GM12878 (cell line): ENCODE data around the gene MCF2L2. TPM values are rescaled to one million over a fixed set of nuclear protein-coding genes. Genes with fewer than 3 reads are reported as not detected.

Experiments used
- ATAC-seq: fragments of 200-7000 bp; cut with Tn5 transposase; 3 replicates; pipeline ENCODE4 v1.9.1; 2020; ENCODE audit warnings: mild to moderate bottlenecking, moderate library complexity
- BruUV-seq: library from RNA; stranded (reverse); fragments of 400-500 nt; replicated peaks from 2 replicates; lab custom pipeline; 2021; lab: Mats Ljungman, UMichigan
- CTCF ChIA-PET: fragments of 300-600 bp; sonication (Branson Sonifier 250); formaldehyde crosslinking; extraction: SDS; loops from one replicate; lab custom pipeline; 2021; ENCODE audit warnings: inconsistent platforms; lab: Yijun Ruan, JAX
- POLR2A ChIA-PET: fragments of 350-600 bp; formaldehyde crosslinking; extraction: SDS; loops from one replicate; lab custom pipeline; 2021; ENCODE audit warnings: inconsistent platforms; lab: Charles Lee
- RAD21 ChIA-PET: fragments of 300-600 bp; sonication (Branson Sonifier 250); formaldehyde crosslinking; loops from one replicate; lab custom pipeline; 2023; ENCODE audit warnings: antibody characterized with exemption; ENCODE audit not compliant: unreplicated experiment; lab: Charles Lee
- SMC1A ChIA-PET: fragments of 300-600 bp; sonication (Branson Sonifier 250); formaldehyde crosslinking; loops from one replicate; lab custom pipeline; 2023; ENCODE audit not compliant: unreplicated experiment, uncharacterized antibody; lab: Charles Lee
- DNase-seq: peaks from one replicate; pipeline ENCODE4 v3.0.0-alpha.2; 2011; ENCODE audit warnings: low read depth, low spot score
- FAIRE-seq: peaks from 3 replicates; lab custom pipeline; 2011; peaks lifted over from hg19 to GRCh38; lab: Jason Lieb, UNC
- H2AFZ ChIP-seq: 2 replicates; pipeline ENCODE4 v1.6.0; 2011; ENCODE audit warnings: low read depth, low read length, control low read depth; ENCODE audit not compliant: control insufficient read depth
- H3K27ac ChIP-seq: 2 replicates; pipeline ENCODE4 v1.5.1; 2011; ENCODE audit warnings: control low read depth; ENCODE audit not compliant: control insufficient read depth, insufficient read depth
- H3K27me3 ChIP-seq, 2 experiments: replicated peaks in 1 of 2; 2 replicates each; pipeline versions ENCODE4 v1.6.0 to v1.6.1; 2011; ENCODE audit warnings: low read length in 1 of 2; ENCODE audit not compliant: control insufficient read depth in 2 of 2, insufficient read depth in 2 of 2
- H3K36me3 ChIP-seq, 2 experiments: 2 replicates each; pipeline ENCODE4 v1.5.1; 2011; ENCODE audit warnings: low read length in 1 of 2; ENCODE audit not compliant: control insufficient read depth in 2 of 2, insufficient read depth in 2 of 2
- H3K4me1 ChIP-seq: 2 replicates; pipeline ENCODE4 v1.6.1; 2011; ENCODE audit warnings: mild to moderate bottlenecking, low read length, moderate library complexity, mixed read lengths; ENCODE audit not compliant: control insufficient read depth, insufficient read depth
- H3K4me2 ChIP-seq: 2 replicates; pipeline ENCODE4 v1.6.0; 2011; ENCODE audit warnings: control low read depth; ENCODE audit not compliant: control insufficient read depth, insufficient read depth
- H3K4me3 ChIP-seq: fragments of 200-600 bp; sonication (generic); 2 replicates; pipeline ENCODE4 v1.5.1; 2016
- H3K79me2 ChIP-seq: 2 replicates; pipeline ENCODE4 v1.6.0; 2011; ENCODE audit warnings: low read length; ENCODE audit not compliant: control insufficient read depth, insufficient read depth
- H3K9ac ChIP-seq: 2 replicates; pipeline ENCODE4 v1.8.0; 2011; ENCODE audit warnings: low read length, control low read depth, mixed read lengths; ENCODE audit not compliant: control insufficient read depth, insufficient read depth
- H3K9me3 ChIP-seq: replicated peaks from 3 replicates; pipeline ENCODE4 v1.5.1; 2011; ENCODE audit warnings: mild to moderate bottlenecking, low read length; ENCODE audit not compliant: control insufficient read depth, insufficient read depth
- H4K20me1 ChIP-seq: 2 replicates; pipeline ENCODE4 v1.6.0; 2011; ENCODE audit not compliant: control insufficient read depth, insufficient read depth
- ATF2 ChIP-seq: IDR thresholded peaks from 2 replicates; pipeline ENCODE4 v1.6.1; 2012; ENCODE audit warnings: low read length, inconsistent platforms
- CHD1 ChIP-seq: IDR thresholded peaks from 2 replicates; pipeline ENCODE4 v1.6.1; 2012; ENCODE audit warnings: low read depth, low read length, improper control_type of control experiment
- FOXK2 ChIP-seq: fragments of 450-650 bp; IDR thresholded peaks from 2 replicates; pipeline ENCODE4 v1.6.1; 2017; ENCODE audit warnings: mild to moderate bottlenecking, moderate library complexity
- GABPA ChIP-seq: IDR thresholded peaks from 2 replicates; pipeline ENCODE4 v1.6.1; 2014; ENCODE audit warnings: antibody characterized with exemption, low read depth, mild to moderate bottlenecking, inconsistent platforms
- IKZF1 ChIP-seq: fragments of 450-650 bp; conservative IDR thresholded peaks from 2 replicates; pipeline ENCODE4 v1.6.1; 2017; ENCODE audit warnings: antibody characterized with exemption, mild to moderate bottlenecking
- IKZF2 ChIP-seq, 2 experiments: fragments of 450-650 bp; IDR thresholded peaks; 2 replicates each; pipeline ENCODE4 v1.6.1; 2017; ENCODE audit warnings: mild to moderate bottlenecking in 2 of 2, moderate library complexity in 2 of 2
- LARP7 ChIP-seq: fragments of 450-650 bp; IDR thresholded peaks from 2 replicates; pipeline ENCODE4 v1.6.1; 2017; ENCODE audit warnings: mild to moderate bottlenecking
- NFXL1 ChIP-seq: fragments of 450-650 bp; IDR thresholded peaks from 2 replicates; pipeline ENCODE4 v1.6.1; 2017; ENCODE audit warnings: antibody characterized with exemption, mild to moderate bottlenecking, borderline replicate concordance
- NR2C1 ChIP-seq: fragments of 450-650 bp; IDR thresholded peaks from 2 replicates; pipeline ENCODE4 v1.6.1; 2017; ENCODE audit warnings: antibody characterized with exemption, mild to moderate bottlenecking, moderate library complexity
- POLR2AphosphoS2 ChIP-seq: IDR thresholded peaks from 2 replicates; pipeline ENCODE4 v1.6.1; 2011; ENCODE audit warnings: low read depth, mild to moderate bottlenecking, low read length, improper control_type of control experiment, moderate library complexity
- RFX5 ChIP-seq: IDR thresholded peaks from 2 replicates; pipeline ENCODE4 v1.6.1; 2011; ENCODE audit warnings: low read depth, low read length, improper control_type of control experiment
- SKIL ChIP-seq: fragments of 450-650 bp; IDR thresholded peaks from 2 replicates; pipeline ENCODE4 v1.6.1; 2017; ENCODE audit warnings: mild to moderate bottlenecking, low read depth, inconsistent platforms; ENCODE audit not compliant: poor library complexity, severe bottlenecking
- STAT1 ChIP-seq: fragments of 450-650 bp; conservative IDR thresholded peaks from 2 replicates; pipeline ENCODE4 v1.6.1; 2014; ENCODE audit warnings: antibody characterized with exemption, mild to moderate bottlenecking
- SUZ12 ChIP-seq: fragments of 200-600 bp; sonication (generic); IDR thresholded peaks from one replicate; pipeline ENCODE4 v1.6.1; 2018; ENCODE audit warnings: antibody characterized with exemption, mild to moderate bottlenecking; ENCODE audit not compliant: unreplicated experiment
- YBX1 ChIP-seq: fragments of 450-650 bp; IDR thresholded peaks from 2 replicates; pipeline ENCODE4 v1.6.1; 2016; ENCODE audit warnings: antibody characterized with exemption
- YY1 ChIP-seq: IDR thresholded peaks from 2 replicates; pipeline ENCODE4 v1.6.1; 2011; ENCODE audit warnings: low read depth, mild to moderate bottlenecking, low read length
- WGBS: methylation state at CpG from one replicate; pipeline ENCODE4 v1.1.6; 2016; ENCODE audit warnings: low lambda C conversion rate; ENCODE audit not compliant: insufficient replicate concordance, insufficient coverage; ENCODE audit errors: missing lambda C conversion rate; 5-methylcytosine and 5-hydroxymethylcytosine counted together
- in situ Hi-C: fragments of 300-500 bp; cut with MboI; formaldehyde crosslinking; loops from 9 replicates; pipeline ENCODE4 v1.14.3; 2018; ENCODE audit warnings: mixed read lengths
- intact Hi-C: fragments of 100-400 bp; cut with micrococcal nuclease; formaldehyde crosslinking; loops from one replicate; pipeline ENCODE4 v1.14.2; 2022; ENCODE audit not compliant: unreplicated experiment
- polyA plus RNA-seq, 11 experiments: library from polyadenylated mRNA; depleted of rRNA in 4 of 11; unstranded in 6 of 11; stranded (reverse) in 5 of 11; fragments of >200 nt; fragmentation: Nextera tagmentation in 4 of 11; fragmentation: Illumina TruSeq in 1 of 11; extraction: Ambion mirVana in 4 of 11; extraction: Trizol in 1 of 11; gene quantifications; 1 replicate in 1 of 11; 2 replicates in 10 of 11; pipeline versions ENCODE4 v1.2.1 to v1.2.3, GENCODE V29; 2011 to 2016; ENCODE audit warnings: inconsistent platforms in 2 of 11, missing spikeins in 2 of 11, low read depth in 1 of 11
- total RNA-seq, 4 experiments: library from RNA; depleted of rRNA in 3 of 4; stranded (reverse); fragments of >200 nt in 3 of 4; fragmentation: Illumina TruSeq in 1 of 4; extraction: Trizol in 1 of 4; gene quantifications; 2 replicates each; pipeline versions ENCODE4 v1.2.1 to v1.2.3, GENCODE V29; 2013 to 2021

Gene MCF2L2
- total and polyA plus RNA-seq, 10 of the 15 experiments (the other 5 are each of a cell fraction or from before 2014, with no cell fraction given) = 0.37 to 2.8 (median 1.4) TPM

GRCh38 chr3:183151821-183152351, 276.5 kb downstream of the MCF2L2 start:
- no peak for FAIRE-seq
- Histone ChIP-seq H3K4me3 (no peak overlapping the region), H2AFZ (no peak overlapping the region), H3K9me3 (no peaks in the 10 kb centered on the region; the same call in 2 of the 3 replicates), H3K27me3 (no peaks in the 10 kb centered on the region), H3K9ac (no peak overlapping the region), H3K4me2 (no peak overlapping the region), H3K27ac (0 out of 2 replicates have a peak overlapping the region, but pooled peaks have one; percentile 2), H3K79me2 (peaks cover 6% of the 10 kb centered on the region), H3K4me1 (peaks cover 7% of the 10 kb centered on the region; the same call in 1 of the 2 replicates), H3K36me3 (peaks cover 1 to 22% of the 10 kb centered on the region in 2 experiments; a peak in 3 of 4 replicates), H4K20me1 (no peaks in the 10 kb centered on the region)
- ChIA-PET POLR2A (interaction anchor here (0.7 kb wide), 1 partner anchor 52 kb away, joined by 4 read pairs; the partner anchor contains the start of gene MCCC1), CTCF (interaction anchor here (1.0 kb wide), 1 partner anchor 29 kb away, joined by 4 read pairs; no protein-coding TSS in a partner anchor), SMC1A (interaction anchor here (0.8 to 2.3 kb wide), 6 partner anchors 8 to 230 kb away, joined by 3 to 12 read pairs (median 4); no protein-coding TSS in a partner anchor), RAD21 (interaction anchor here (1.0 to 1.3 kb wide), 2 partner anchors 10 to 33 kb away, joined by 3 read pairs; no protein-coding TSS in a partner anchor)
- ATAC-seq = peak; percentile 24; the same call in 1 of the 3 replicates
- in situ Hi-C loops (no loop called here), intact Hi-C loops (no loop called here)
- TF ChIP-seq YY1 (no peak), LARP7 (no peak), ATF2 (no peak), FOXK2 (no peak), IKZF1 (peak; percentile 52), STAT1 (no peak), RFX5 (no peak), NR2C1 (no peak), YBX1 (no peak), CHD1 (no peak), IKZF2 (IDR thresholded peaks at IDR 0.05) (peak; percentile 19 to 46; a peak in 1 of 4 replicates), SUZ12 (no peak), GABPA (no peak), NFXL1 (no peak), SKIL (no peak), POLR2AphosphoS2 (no peak)
- no peak for DNase-seq
- WGBS = 2% methylated on average over 6 of the region's 6 CpGs
- BruUV-seq = no TSS peak
